ENCODE measurements around the gene SYS1.

DNA sequence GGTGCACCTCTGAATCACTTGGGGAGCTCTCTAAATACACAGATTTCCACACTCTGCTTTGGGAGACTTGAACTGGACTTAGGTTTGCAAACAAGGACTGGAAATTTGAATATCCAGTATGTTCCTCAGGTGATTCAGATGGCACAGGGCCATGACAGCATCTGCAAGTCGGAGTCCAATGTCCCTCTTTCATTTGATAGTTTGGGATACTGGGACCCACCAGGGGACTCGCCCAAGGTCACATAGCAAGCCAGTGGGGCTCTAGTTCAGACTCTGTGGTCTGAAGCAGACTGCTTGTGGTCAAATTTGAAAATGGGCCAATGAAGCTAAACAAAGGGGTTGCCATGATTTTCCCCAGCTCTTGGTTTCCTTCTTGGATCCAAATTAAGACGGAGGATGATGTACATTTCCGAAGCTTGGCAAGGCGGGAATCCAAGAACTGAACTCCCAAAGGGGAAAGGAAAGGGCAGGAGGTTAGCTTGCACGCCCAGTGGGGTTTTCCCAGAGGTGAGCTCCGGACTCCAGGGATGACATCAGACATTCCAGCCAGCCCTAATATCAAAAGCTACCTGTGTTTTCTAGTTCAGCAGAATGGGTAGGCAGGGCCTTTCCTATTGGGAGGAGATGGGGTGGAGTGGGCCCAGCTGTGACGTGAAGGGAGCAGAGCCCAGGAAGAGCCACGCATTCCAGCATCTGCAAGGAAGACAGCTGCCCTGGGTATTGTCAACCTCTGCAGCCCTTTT, 3.4 kb upstream of the SYS1 start:
- no peak for TF ChIP-seq POLR2A (IDR thresholded peaks at IDR 0.05)
- TF ChIP-seq CTCF (IDR thresholded peaks at IDR 0.05) = no peak

Measured in breast epithelium (tissue), 3 donors.